ENCODE results near the gene MCTP1. TPM values are rescaled to one million over a fixed set of nuclear protein-coding genes. Genes with fewer than 3 reads are reported as not detected.

Gene MCTP1
- total RNA-seq, 1 experiment from 2014 or later = 2.5 TPM

GRCh38 chr5:95155888-95156287 is 129.0 kb downstream of the MCTP1 start:
- H3T11ph ChIP-seq (ENCODE audit: low read length) = no peak overlapping the region
- no peaks in the 10 kb centered on the region for H4K20me1 ChIP-seq (ENCODE audit: control insufficient read depth, insufficient read depth, insufficient read length)
- no peak overlapping the region for H4K5ac ChIP-seq (ENCODE audit: insufficient read length, low read depth, low read length)
- no peak for TF ChIP-seq CTCF (conservative IDR thresholded peaks at IDR 0.05)
- H3K14ac ChIP-seq (ENCODE audit: insufficient read depth, low read length) = no peak overlapping the region
- no peak overlapping the region for H3K9ac ChIP-seq (ENCODE audit: extremely low read depth, insufficient read length, low read length)
- no CpG with 5 or more reads among the region's 2 CpGs for WGBS (ENCODE audit: extremely low coverage, insufficient read length, low lambda C conversion rate)
- no peak overlapping the region for H3K27ac ChIP-seq (ENCODE audit: insufficient read length, low read depth, low read length)
- H3K27ac Mint-ChIP-seq = no peak overlapping the region
- peaks cover 0 to 18% of the 10 kb centered on the region in 2 experiments; a peak in 2 of 4 replicates for H3K4me1 Mint-ChIP-seq
- no peak overlapping the region for H2BK12ac ChIP-seq (ENCODE audit: insufficient read length, low read depth, low read length)
- H3K9me3 Mint-ChIP-seq = no peaks in the 10 kb centered on the region; a peak in 1 of 5 replicates
- no peaks in the 10 kb centered on the region for H3K79me1 ChIP-seq (ENCODE audit: insufficient read depth, low read depth, low read length, poor library complexity, severe bottlenecking)
- H3K4ac ChIP-seq (ENCODE audit: low read depth, low read length) = no peak overlapping the region
- H3K4me2 ChIP-seq (ENCODE audit: insufficient read depth, insufficient read length, low read length) = no peak overlapping the region
- H3K4me3 Mint-ChIP-seq = no peak overlapping the region
- no peak for DNase-seq
- H3K56ac ChIP-seq (ENCODE audit: insufficient read length, low read depth, low read length) = no peak overlapping the region
- H3K4me1 ChIP-seq (ENCODE audit: insufficient read depth, low read length) = no peaks in the 10 kb centered on the region; the same call in 1 of the 2 replicates
- H3K36me3 Mint-ChIP-seq (ENCODE audit: insufficient read depth in 1 of 3, low read depth in 3 of 3) = no peaks in the 10 kb centered on the region
- H3K79me2 ChIP-seq (ENCODE audit: insufficient read depth, low read length) = no peaks in the 10 kb centered on the region
- no peaks in the 10 kb centered on the region for H3K9me3 ChIP-seq (ENCODE audit: control insufficient read depth, low read depth, low read length)
- no peaks in the 10 kb centered on the region for H3K27me3 Mint-ChIP-seq (ENCODE audit: low read depth)
- H4K8ac ChIP-seq (replicated peaks; ENCODE audit: insufficient read length, low read depth, low read length) = no peak overlapping the region
- no peak overlapping the region for H2BK120ac ChIP-seq (ENCODE audit: low read depth, low read length, poor library complexity, severe bottlenecking)
- no peak overlapping the region for H2BK5ac ChIP-seq (ENCODE audit: insufficient read length, low read length)
- H3K18ac ChIP-seq (ENCODE audit: insufficient read length, low read depth, low read length) = no peak overlapping the region
- no peak overlapping the region for H3K23ac ChIP-seq (ENCODE audit: insufficient read length, low read depth, low read length)
- H3K27me3 ChIP-seq (ENCODE audit: insufficient read depth, low read length) = no peaks in the 10 kb centered on the region
- no peak overlapping the region for H2BK15ac ChIP-seq (ENCODE audit: low read depth, low read length)
- H3K23me2 ChIP-seq (ENCODE audit: insufficient read length, low read depth, low read length, poor library complexity, severe bottlenecking) = no peaks in the 10 kb centered on the region
- H4K91ac ChIP-seq (ENCODE audit: insufficient read length, low read depth, low read length) = no peak overlapping the region
- H2AK5ac ChIP-seq (ENCODE audit: insufficient read length, low read length) = no peak overlapping the region
- no peak overlapping the region for H2AFZ ChIP-seq (ENCODE audit: low read length)
- H2BK20ac ChIP-seq (ENCODE audit: low read depth, low read length, poor library complexity, severe bottlenecking) = no peak overlapping the region

All from H9 (cell line).